HL-60/S4 treated with retinoic acid at 250 ng/mL for 4 days and 3 days (cell line): ENCODE data around the gene DUSP28.

Experiments
- in situ Hi-C: fragments of 300-500 bp; cut with MboI; formaldehyde crosslinking; loops from 2 replicates; pipeline ENCODE4 v1.7.0; 2022; ENCODE audit warnings: low sequenced_read_pairs

DUSP28 gene

DNA sequence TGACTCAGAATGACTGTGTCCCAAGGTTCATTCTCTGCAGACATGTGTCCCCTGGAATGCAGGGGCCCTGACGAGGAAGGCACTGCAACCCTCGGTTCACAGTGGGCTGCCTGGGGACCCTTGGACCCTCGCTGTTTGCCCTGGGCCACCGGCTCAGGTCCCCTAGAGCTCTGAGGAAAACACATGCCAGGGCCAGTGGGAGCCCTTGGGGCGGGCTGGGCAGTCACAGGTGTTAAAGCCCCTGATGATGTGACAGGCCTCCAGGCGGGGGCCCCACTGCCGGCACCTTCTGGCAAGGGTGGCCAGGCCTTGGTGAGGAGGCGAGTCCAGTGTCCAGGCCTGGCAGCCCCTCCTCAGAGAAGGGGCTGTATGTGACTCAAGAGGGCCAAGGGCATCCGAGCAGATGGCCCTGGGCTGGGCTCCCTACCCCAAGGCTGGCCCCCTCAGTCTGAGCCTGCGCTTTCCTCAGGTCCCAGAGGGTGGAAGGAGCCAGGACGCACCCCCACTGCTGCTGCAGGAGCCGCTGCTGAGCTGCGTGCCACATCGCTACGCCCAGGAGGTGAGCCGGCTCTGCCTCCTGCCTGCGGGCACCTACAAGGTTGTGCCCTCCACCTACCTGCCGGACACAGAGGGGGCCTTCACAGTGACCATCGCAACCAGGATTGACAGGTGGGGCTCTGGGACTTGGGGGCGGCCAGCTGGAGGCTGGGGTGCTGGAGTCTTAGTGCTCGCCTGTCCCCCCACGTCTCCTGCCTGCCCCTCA, 37.4 kb downstream of the DUSP28 start:
- in situ Hi-C loops, result no loop called here

DNA sequence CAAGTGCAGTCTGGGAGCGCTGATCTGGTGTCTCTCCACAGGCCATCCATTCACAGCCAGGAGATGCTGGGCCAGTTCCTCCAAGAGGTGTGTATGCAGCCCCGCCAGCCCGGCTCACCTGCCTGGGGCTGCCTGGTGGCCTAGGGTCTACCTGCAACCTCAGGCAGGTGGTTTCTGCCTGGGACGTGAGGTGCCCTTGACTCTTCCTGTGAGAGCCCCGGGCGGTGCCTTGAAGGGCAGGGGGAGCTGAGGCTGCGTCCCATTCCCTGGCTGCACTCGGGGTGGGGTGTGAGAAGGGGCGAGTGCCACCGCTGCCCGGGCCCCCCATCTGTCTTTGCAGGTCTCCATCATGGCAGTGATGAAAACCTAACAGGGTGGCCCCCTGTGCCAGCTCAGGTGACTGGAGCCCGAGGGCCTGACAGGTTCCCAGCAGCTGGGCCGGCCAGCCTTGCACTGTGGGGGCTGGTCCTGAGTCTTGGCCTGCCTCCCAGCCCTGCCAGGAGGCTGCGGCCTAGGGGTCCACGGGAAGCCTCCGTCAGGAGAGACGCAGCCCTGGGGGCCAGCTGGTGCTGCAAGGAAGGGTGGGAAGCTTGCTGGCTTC, 38.3 kb downstream of the DUSP28 start:
- in situ Hi-C loops, result no loop called here

DNA sequence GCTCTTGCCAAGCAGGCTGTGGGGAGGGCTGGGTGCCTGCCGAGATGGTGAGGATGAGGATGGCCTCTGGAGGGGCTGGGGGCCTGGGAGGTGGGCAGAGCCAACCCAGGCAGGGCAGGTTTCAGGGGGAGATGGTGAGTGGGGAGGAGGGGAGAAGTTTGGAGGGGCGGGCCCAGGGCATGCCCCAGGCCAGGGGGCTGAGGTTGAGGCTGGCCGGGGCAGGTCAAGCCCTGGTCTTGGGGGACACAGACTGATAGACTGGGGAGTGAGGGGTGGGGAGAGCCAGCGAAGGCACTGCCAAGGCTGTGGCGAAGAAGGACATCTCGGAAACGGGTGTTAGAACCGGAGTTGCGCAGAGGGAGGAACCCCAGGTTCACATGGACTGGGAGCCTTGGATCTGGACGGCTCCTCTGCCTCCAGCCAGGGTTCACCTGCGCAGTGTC, 39.0 kb downstream of the DUSP28 start:
- in situ Hi-C loops, result no loop called here

DNA sequence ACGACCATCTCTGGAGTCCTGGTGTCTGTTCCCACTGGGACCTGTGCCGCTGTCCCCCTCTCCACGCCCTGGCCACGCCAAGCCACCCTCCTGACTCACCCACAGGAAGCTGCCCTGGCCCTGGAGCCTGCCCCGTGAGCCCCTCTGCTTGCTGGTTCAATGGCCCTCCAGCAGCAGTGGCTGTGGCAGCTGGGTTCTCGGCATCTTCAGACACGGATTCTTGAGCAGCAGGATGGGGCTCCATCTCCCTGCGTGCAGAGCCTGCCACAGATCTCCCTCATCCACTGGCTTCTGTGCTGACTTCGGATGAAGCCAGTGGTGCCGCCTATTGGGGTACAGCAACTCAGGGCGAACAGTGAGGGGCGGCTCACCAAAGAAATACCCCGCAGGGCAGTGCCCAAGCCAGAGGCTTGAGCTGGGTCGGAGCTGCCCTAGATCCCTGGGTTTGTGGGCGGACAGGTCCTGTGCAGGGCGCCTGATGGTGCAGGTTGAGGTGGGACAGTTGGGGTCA, 40.3 kb downstream of the DUSP28 start:
- in situ Hi-C loops, result no loop called here

DNA sequence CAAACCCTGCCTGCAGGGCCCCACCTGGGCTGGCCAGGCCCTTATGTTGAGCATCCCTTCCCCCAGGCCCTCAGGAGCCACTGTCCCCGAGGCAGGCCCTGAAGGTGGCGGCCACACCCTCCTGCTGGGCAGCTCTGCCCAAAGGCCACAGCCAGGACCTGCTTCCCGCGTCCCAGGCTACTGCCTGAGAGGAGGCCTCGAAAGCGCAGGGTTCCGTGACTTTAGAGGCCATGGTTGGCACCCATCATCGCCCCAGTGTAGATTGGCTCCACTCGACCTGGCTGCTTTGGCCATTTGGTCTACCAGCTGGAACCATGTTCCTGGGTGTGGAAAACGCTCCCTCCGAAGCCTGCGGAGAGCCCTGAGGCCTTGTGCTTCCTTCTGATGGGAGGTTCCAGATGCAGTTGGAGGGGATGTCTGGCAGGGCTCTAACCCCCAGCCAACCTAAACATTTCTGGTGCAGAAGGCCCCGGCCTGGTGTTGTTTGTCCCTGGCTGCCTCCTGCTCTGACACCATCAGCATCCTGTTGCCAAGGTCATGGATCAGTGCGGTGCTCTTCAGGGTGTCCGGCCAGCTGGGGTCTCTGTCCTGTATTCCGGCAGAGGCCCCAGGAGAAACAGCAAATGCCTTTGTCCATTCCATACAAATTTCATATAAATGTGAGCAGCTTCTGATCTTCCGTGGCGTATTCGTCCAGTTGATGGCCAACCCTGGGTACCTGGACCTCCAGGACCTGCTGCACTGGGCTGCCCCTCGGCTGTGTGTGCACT, 41.1 kb downstream of the DUSP28 start:
- in situ Hi-C loops, result no loop called here

DNA sequence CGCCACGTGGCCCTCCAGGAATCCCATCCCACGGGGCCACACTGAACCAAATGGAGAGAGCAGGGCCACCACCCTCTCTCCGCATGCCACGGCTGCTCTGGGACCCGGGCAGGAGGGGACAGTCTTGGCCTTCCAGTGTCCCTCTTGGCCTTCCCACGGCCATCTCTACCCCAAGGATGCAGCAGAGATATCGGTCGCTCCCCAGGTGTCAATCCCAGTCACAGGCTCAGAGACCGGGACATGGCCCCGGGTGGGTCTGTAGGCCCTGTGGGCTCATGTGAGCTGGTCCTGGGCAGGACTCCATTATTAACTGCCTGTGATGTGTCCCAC, 41.6 kb downstream of the DUSP28 start:
- in situ Hi-C loops, result no loop called here

DNA sequence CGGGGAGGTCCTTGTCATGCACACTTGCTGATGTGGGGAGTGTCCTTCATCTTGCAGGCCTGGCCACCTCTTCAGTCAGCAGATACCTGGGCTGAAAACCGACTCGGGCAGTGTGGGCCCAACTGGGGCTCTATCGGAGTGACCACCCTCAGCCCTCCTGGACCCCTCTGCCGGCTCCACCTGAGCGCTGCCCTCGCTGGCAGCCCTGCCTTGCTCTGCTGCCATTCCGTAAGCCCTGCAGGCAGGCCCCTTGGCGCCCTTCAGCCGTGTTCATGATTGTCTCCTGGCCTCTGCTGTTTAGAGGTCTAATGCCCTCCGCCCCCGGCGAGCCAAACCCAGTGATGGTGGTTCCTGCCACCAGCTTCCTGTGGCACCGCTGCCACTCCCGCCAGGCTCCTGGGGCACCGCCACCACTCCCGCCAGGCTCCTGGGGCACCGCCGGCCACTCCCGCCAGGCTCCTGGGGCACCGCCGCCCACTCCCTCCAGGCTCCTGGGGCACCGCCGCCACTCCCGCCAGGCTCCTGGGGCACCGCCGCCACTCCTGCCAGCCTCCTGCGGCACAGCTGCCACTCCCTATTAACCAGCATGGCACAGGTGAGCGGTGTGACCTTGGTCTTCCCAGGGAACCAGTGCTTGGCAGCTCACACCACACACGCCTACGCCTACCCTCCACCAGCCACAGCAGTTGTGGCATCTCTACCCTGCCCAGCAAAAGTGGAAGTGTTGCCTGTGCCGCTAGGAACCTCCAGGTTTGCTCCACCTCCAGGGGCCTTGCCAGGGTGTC, 42.3 kb downstream of the DUSP28 start:
- in situ Hi-C loops, result no loop called here

DNA sequence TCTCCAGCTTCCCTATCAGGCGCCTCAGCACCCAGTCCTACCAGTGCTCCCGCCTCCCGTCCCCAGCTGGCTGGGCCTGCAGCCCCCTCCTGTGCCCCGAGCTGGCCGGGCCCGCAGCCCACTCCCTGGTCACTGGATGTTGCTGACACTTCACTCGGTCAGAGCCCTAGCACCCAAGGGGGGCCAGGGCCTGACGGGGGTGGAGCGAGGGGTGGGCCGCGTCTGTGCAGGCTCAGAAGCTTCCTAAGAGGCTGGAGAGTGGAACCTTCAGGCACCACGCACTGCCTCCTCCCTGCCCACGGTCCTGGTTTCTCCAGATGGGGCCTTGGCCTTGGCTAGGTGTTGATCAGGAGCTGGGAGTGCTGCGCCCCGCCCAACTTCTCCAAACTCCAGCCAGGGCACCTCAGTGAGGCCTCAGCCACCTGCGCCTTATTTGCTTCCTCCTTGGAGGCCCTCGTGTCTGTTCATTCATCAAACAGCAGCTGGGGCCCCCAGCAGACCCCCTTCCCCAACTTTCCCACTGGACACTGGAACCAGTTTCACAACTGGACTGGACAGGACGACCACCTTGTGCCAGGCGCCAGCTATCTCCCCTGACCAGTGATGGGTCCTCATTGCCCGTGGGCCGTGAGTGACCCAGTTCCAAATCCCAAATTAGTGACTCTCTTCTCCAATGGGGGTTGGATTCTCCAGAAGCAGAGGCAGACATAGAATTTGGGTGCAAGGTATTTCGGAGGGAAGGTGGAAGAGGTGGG, 43.1 kb downstream of the DUSP28 start:
- in situ Hi-C loops, result no loop called here

DNA sequence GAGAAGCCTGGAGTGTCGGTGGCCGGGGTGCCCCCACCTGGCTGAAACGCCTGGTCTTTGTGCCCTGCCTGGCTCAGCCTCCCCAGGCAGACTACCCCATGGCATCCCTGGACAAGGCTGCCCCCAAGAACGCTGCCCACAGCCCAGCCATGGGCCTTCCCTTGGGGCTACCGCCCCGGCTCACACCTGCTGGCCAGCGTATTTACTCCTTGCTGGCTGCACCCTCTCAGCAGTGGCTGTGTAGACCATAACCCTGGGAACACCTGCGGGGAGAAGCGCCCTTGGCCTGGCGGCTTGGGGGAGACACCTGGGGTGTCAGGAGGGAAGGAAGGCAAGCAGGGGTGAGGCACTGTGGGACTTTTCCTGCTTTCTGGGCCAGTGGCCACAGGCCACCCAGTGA, 43.7 kb downstream of the DUSP28 start:
- in situ Hi-C loops, result no loop called here

DNA sequence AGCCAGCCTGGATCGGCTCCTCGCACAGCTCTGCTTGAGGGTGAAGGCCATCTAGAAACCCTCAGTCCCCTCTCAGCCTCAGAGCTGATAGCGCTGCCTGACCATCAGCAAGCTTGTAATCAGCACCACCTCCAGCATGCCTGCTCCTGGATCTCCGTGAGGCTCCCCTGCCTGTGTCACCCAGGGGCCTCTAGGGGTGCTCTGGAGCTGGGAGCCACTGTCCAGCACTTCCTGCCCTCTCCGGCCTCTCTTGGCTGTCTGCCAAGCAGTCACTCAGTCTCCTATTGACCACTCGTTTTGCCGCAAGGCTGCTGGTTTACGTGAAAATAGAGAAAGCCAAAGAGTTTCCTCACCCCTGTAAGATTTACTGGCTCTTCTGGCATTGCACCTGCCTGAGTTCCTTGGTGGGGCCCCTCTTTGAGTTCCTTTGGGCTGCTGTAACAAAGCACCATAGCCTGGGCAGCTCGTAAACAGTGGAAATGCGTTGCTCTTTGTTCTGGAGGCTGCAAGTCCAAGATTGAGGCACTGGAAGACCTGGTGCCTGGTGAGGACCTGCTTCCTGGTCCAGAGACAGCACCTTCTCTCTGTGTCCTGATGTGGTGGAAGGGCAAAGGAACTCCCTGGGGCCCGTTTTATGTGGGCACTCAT, 44.3 kb downstream of the DUSP28 start:
- in situ Hi-C loops, result no loop called here

DNA sequence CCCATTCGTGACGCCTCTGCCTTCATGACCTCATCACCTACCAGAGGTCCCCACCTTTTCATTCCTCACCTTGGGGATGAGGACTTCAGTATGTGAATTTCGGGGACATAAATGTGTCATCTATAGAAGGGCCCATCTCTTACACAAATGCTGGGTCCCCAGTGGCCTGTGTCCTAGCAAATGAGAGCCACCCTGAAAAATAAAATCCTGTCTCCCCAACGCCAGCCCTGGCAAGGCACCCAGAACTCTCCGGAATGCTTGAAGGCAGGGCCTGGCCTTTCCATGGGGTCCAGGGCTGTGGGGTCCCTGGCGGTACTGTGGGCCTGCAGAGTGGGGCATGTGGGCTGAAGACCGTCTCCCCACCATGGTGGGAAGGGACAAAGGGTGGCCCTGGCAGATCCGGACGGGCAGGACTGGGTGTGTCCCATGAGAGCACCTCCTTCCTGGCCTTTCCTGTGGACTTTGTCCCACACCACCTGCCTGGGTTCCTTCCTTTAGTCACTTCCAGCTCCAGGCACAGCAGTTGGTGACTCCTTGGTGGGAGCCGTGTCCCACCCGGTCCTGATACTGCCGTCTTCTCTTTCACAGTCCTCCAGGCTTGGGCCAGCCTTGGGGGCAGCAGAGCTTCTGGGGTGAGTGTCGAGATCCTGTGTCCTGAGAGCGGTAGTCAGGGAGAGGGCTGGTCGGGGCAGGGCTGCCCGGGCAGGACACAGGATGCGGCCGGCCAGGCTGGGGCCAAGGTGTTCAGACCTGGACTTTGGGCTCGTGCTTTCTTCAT, 45.0 kb downstream of the DUSP28 start:
- in situ Hi-C loops, result no loop called here

DNA sequence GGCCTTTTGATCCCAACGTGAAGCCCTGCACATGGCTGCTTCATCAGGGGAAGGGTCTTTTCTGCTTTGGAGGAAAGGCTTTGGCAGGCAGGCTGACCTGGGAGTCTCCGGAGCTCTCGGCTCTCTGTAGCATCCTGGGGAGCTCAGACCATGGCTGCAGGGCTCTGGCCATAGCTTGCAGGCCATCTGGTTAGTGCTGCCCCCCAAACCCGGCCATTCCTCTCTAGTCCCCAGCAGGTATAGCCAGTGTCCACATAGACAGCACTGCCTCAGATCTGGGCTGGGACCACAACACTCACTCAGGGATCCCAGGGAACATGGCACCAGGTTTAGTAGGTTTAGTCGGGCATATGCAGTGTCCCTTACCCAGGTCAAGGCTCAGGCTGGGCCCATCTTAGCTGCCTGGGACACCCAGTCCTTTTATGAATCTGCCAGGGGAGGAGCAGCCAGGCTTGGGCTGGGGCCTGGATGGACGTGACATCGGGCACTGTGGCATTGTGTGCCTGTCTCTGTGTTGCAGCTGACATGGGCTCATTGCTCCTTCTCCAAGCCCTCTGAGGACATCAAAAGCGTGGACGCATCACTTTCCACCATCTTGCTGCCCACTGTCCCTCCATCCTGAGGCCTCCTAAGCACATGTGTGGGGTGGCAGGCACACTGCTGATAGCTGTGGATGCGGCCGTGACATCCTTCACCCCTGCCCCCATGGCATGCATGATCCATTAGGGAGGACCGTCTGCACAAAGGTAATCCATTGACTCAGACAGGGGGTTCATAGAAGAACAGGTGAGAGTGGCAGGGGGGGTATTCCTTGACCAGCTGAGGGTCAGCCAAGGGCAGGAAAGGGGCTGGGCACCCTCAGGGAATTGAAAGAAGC, 45.9 kb downstream of the DUSP28 start:
- in situ Hi-C loops, result no loop called here

DNA sequence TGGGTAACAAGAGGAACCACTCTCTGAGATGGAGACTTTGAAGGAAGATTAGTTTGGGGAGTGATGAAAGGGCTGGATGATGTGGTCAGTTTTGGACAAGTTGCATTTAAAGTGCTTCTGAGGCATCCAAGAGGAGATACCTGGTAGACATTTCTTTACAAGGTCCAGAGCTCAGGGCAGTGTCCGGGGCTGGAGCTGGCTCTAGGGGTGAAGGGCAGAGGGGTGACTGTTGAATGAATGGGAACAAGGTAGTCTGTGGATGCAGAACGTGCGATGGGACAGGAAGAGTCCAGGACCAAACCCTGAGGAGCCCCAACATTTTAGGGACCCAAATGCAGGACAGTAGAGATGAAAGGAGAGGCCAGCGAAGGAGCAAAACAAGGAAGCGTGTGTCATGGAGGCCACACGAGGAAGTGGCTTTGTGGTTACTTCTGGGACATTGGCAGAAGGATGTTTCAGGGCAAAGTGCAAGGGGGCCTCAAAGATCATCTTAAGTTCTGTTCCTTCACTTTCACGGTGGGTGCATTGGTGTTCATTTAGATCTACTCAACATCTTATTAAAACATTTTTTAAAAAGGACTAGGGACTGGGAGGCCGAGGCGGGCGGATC, 51.5 kb downstream of the DUSP28 start:
- in situ Hi-C loops, result loop anchor here (10.0 kb wide), 1 partner anchor 93 kb away; no protein-coding TSS in a partner anchor
